ENCODE data around the gene ELAVL1. TPM values are rescaled to one million over a fixed set of nuclear protein-coding genes. Genes with fewer than 3 reads are reported as not detected.

Gene ELAVL1
- total and polyA plus RNA-seq, 9 of the 15 experiments (the other 6 are each of a cell fraction or from before 2014, with no cell fraction given) = 4.3 to 172 (median 69.2) TPM

GRCh38 chr19:7943444-7944176 is 61.8 kb downstream of the ELAVL1 start, which contains the start of gene TIMM44 (continued):
- TF ChIP-seq MTA1 (IDR thresholded peaks at IDR 0.05; ENCODE audit: borderline replicate concordance) (peak; percentile 96), RFX5 (IDR thresholded peaks at IDR 0.05; ENCODE audit: low read depth, low read length) (no peak), U2AF2 (optimal IDR thresholded peaks at IDR 0.05; ENCODE audit: low read depth, low read length) (no peak), ZNF407 (IDR thresholded peaks at IDR 0.05; ENCODE audit: low read depth) (no peak), ZNF143 (CRISPR knock-in tag; IDR thresholded peaks at IDR 0.05) (no peak), CTCF (IDR thresholded peaks at IDR 0.05 in 2 of 3, conservative IDR thresholded peaks at IDR 0.05 in 1 of 3; ENCODE audit: insufficient read depth in 2 of 3, low read depth in 1 of 3, low read length in 3 of 3) (no peak), TAF9B (IDR thresholded peaks at IDR 0.05; ENCODE audit: partially characterized antibody) (peak; percentile 91), ZNF507 (tag; conservative IDR thresholded peaks at IDR 0.05) (no peak), FOXA3 (CRISPR knock-in tag; conservative IDR thresholded peaks at IDR 0.05 in 1 of 2, IDR thresholded peaks at IDR 0.05 in 1 of 2) (peak in 1 of 2 experiments; percentile 36; a peak in 1 of 4 replicates), TRIM25 (IDR thresholded peaks at IDR 0.05; ENCODE audit: borderline replicate concordance) (no peak), SP2 (IDR thresholded peaks at IDR 0.05; ENCODE audit: extremely low read depth, low read depth, low read length, poor library complexity, severe bottlenecking) (peak; percentile 65)
- TF ChIP-seq, protein P1, sequence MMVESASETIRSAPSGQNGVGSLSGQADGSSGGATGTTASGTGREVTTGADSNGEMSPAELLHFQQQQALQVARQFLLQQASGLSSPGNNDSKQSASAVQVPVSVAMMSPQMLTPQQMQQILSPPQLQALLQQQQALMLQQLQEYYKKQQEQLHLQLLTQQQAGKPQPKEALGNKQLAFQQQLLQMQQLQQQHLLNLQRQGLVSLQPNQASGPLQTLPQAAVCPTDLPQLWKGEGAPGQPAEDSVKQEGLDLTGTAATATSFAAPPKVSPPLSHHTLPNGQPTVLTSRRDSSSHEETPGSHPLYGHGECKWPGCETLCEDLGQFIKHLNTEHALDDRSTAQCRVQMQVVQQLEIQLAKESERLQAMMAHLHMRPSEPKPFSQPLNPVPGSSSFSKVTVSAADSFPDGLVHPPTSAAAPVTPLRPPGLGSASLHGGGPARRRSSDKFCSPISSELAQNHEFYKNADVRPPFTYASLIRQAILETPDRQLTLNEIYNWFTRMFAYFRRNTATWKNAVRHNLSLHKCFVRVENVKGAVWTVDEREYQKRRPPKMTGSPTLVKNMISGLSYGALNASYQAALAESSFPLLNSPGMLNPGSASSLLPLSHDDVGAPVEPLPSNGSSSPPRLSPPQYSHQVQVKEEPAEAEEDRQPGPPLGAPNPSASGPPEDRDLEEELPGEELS (CRISPR knock-in tag; IDR thresholded peaks at IDR 0.05; ENCODE audit: borderline replicate concordance) = no peak
